Esophagus squamous epithelium (tissue), 5 donors: Measurements from ENCODE around the gene EDEM2. TPM values are rescaled to one million over a fixed set of nuclear protein-coding genes. Genes with fewer than 3 reads are reported as not detected.
"Not testable (repeated sequence)": the region's sequence is repeated elsewhere in the genome, so short reads cannot be mapped to it uniquely, and the experiment has no call there.

Experiments used
- DNase-seq: peaks from one replicate; lab custom pipeline; 2025; lab: John Stamatoyannopoulos, UW
- H3K27ac ChIP-seq, 4 donors: fragments of 200-600 bp; sonication (generic); one replicate each; pipeline ENCODE4 v1.5.1; 2016 to 2019; ENCODE audit warnings: mild to moderate bottlenecking in 1 of 4
- H3K27me3 ChIP-seq, 4 donors: fragments of 200-600 bp; sonication (generic); 1 replicate in 3 of 4; 2 replicates in 1 of 4; pipeline versions ENCODE4 v1.5.1 to v1.6.0; 2017 to 2021; ENCODE audit warnings: antibody characterized with exemption in 1 of 4
- H3K36me3 ChIP-seq, 3 donors: fragments of 200-600 bp; sonication (generic); one replicate each; pipeline ENCODE4 v1.5.1; 2016 to 2019
- H3K4me1 ChIP-seq, 3 donors: fragments of 200-600 bp; sonication (generic); one replicate each; pipeline ENCODE4 v1.5.1; 2017 to 2019
- H3K4me3 ChIP-seq, 4 donors: fragments of 200-600 bp; sonication (generic); 1 replicate in 3 of 4; 2 replicates in 1 of 4; pipeline ENCODE4 v1.5.1; 2016 to 2019; ENCODE audit warnings: mild to moderate bottlenecking in 2 of 4, moderate library complexity in 1 of 4
- H3K9me3 ChIP-seq, 3 donors: fragments of 200-600 bp; sonication (generic); one replicate each; pipeline ENCODE4 v1.5.1; 2016 to 2019
- POLR2A ChIP-seq, 4 donors: fragments of 450-650 bp; IDR thresholded peaks; one replicate each; pipeline ENCODE4 v1.6.1; 2017; ENCODE audit warnings: antibody characterized with exemption in 4 of 4, mild to moderate bottlenecking in 4 of 4, moderate library complexity in 3 of 4
- WGBS, 2 donors: methylation state at CpG; one replicate each; pipeline ENCODE4 v1.1.5; 2018; 5-methylcytosine and 5-hydroxymethylcytosine counted together
- intact Hi-C: fragments of 100-400 bp; cut with DNase I; formaldehyde crosslinking; loops from one replicate; pipeline ENCODE4 v1.15.0; 2022
- total RNA-seq, 4 donors: library from RNA; depleted of rRNA; stranded (reverse); fragments of >200 nt; gene quantifications; one replicate each; pipeline ENCODE4 v1.1.0, GENCODE V29; 2016
- TF ChIP-seq, protein P1 (sequence below), 6 experiments: fragments of 450-650 bp in 4 of 6; fragments of 200-600 bp in 2 of 6; sonication (generic) in 2 of 6; IDR thresholded peaks; one replicate each; pipeline ENCODE4 v1.5.1; 2016 to 2019; ENCODE audit warnings: antibody characterized with exemption in 6 of 6, mild to moderate bottlenecking in 4 of 6, moderate library complexity in 4 of 6
- donor health status: DM: yes; HTN: yes; CAD: no.

EDEM2 gene
- total RNA-seq, 4 donors from 2014 or later, result 12.5 to 17.5 (median 14.6) TPM

DNA sequence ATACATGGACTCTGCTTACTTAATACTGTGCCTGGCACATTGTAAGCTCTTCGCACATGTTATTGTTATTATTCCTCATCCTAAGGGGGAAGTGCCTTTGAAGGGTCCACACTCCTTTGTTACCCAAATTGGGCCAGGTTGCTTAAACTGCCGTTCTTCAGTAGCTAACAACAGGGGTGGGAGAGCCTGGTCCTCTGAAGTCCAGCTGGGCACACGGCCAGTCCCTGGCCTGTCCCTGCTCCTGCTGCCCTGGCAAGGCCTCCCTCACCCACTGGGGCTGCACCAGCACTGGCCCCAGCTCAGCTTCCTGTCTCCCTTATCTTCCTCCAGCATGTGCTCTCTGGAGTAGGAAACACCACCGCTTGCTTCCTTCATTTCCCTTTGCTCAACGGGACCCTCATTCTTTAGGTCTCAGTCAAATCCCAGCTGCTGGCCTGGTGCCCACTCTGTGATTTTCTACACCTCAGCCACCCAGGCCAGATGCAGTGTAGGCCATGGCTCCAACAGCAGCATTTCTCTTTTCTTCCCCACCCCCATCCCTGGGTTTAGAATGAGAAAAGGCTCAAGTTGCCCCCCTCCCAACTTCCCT, 19.2 kb upstream of the EDEM2 start:
- no peaks in the 10 kb centered on the region for H3K9me3 ChIP-seq
- 50 to 53% methylated on average over 3 to 5 of the region's 5 CpGs for WGBS, 2 donors
- H3K27me3 ChIP-seq, result no peaks in the 10 kb centered on the region
- peak overlapping the region in 2 of 4 donors; percentile 19 to 30 for H3K27ac ChIP-seq
- intact Hi-C loops, result no loop called here
- no peak for DNase-seq
- H3K4me1 ChIP-seq, result peaks cover 0 to 5% (median 0%) of the 10 kb centered on the region in 3 donors
- TF ChIP-seq POLR2A (IDR thresholded peaks at IDR 0.05), result no peak
- TF ChIP-seq, protein P1, sequence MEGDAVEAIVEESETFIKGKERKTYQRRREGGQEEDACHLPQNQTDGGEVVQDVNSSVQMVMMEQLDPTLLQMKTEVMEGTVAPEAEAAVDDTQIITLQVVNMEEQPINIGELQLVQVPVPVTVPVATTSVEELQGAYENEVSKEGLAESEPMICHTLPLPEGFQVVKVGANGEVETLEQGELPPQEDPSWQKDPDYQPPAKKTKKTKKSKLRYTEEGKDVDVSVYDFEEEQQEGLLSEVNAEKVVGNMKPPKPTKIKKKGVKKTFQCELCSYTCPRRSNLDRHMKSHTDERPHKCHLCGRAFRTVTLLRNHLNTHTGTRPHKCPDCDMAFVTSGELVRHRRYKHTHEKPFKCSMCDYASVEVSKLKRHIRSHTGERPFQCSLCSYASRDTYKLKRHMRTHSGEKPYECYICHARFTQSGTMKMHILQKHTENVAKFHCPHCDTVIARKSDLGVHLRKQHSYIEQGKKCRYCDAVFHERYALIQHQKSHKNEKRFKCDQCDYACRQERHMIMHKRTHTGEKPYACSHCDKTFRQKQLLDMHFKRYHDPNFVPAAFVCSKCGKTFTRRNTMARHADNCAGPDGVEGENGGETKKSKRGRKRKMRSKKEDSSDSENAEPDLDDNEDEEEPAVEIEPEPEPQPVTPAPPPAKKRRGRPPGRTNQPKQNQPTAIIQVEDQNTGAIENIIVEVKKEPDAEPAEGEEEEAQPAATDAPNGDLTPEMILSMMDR (IDR thresholded peaks at IDR 0.05), result no peak
- no peaks in the 10 kb centered on the region for H3K36me3 ChIP-seq
- H3K4me3 ChIP-seq, result no peak overlapping the region

DNA sequence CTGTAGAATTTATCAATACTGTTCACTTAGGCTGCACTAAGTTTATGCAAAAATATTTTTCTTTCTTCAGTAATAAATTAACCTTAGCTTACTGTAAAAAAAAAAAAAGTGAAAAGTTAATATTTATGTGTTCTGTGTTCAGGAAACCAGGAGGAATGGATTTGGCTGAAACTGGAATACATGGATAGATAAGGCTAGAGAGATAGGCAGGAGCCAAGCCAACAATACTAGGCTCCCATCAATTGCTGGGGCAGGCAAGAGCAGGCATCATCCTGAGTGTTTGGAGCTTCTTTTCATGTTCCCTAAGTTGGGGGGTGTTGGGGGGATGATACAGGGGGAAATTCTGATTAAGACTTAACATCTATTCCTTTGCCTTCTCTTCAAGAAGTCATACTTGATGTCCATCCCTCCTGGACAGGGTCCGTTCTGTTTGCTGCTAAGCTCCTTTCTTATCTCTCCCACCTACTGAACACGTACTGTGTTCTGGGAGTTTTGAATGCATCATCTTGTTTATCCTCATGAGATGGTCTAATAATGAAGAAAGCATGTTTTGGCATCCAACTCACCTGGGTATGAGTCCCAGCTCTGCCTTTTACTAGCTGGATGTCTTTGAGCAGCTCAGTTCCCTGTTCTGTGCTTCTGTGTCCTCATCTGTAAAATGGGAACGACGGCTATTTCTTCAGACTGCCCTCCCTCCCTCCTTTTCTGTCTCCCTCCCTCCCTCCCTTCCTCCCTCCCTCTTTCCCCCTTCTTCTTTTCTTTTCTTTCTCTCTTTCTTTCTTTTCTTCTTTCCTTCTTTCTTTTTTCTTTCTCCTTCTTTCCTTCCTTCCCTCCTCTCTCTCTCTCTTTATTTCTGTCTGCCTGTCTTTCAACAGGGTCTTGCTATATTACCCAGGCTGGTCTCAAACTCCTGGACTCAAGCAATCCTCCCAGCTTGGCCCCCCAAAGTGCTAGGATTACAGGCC, 18.4 kb upstream of the EDEM2 start:
- Histone ChIP-seq H3K27me3 (no peaks in the 10 kb centered on the region), H3K4me3 (no peak overlapping the region), H3K27ac (peak overlapping the region in 1 of 4 donors; percentile 30), H3K4me1 (no peaks in the 10 kb centered on the region), H3K36me3 (no peaks in the 10 kb centered on the region), H3K9me3 (no peaks in the 10 kb centered on the region)
- TF ChIP-seq, protein P1 (IDR thresholded peaks at IDR 0.05), result no peak
- no peak for TF ChIP-seq POLR2A (IDR thresholded peaks at IDR 0.05)
- 86 to 88% methylated on average over 4 of the region's 4 CpGs for WGBS, 2 donors
- DNase-seq, result no peak
- intact Hi-C loops, result no loop called here

DNA sequence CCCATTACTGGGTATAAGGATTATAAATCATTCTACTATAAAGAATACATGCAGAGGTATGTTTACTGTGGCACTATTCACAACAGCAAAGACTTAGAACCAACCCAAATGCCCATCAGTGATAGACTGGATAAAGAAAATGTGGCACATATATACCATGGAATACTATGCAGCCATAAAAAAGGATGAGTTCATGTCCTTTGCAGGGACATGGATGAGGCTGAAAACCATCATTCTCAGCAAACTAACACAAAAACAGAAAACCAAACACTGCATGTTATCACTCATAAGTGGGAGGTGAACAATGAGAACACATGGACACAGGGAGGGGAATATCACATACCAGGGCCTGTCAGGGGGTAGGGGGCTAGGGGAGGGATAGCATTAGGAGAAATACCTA, 17.4 kb upstream of the EDEM2 start:
- DNase-seq, H3K4me3 ChIP-seq, intact Hi-C loops, H3K9me3 ChIP-seq, H3K36me3 ChIP-seq, H3K4me1 ChIP-seq, H3K27ac ChIP-seq, H3K27me3 ChIP-seq: not testable (repeated sequence)

DNA sequence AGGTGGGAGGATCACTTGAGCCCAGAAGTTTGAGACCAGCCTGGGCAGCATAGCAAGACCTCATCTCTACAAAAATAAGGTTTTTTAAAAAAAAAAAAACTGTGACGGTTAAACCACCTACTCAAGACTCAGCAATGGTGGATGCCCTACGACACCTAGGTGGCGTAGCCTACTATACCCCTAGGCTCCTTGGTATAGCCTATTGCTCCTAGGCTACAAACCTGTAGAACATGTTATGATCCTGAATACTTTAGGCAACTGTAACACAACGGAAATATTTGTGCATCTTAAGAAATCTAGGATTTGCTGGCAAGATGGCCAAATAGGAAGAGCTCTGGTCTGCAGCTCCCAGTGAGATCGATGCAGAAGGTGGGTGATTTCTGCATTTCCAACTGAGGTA, 13.2 kb upstream of the EDEM2 start:
- WGBS, 2 donors, result 84 to 97% methylated on average over 3 to 5 of the region's 5 CpGs
- H3K27me3 ChIP-seq, H3K27ac ChIP-seq, H3K9me3 ChIP-seq, intact Hi-C loops, H3K4me3 ChIP-seq, H3K36me3 ChIP-seq, DNase-seq, H3K4me1 ChIP-seq: not testable (repeated sequence)

DNA sequence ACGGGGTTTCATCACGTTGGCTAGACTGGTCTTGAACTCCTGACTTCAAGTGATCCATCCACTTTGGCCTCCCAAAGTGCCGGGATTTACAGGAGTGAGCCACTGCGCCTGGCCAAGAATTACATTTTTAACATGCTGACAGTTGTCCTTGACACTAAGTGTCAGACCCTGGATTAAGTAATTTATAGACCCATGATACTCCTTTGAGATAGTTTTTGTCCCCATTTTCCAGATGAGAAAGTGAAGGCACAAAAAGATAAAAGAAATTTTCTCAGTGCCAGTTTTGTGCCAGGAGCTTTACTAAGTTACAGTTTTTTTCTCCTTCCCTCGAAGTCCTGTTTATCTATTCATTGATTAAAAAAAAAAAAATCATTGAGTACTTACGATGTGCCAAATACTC, 9.8 kb upstream of the EDEM2 start:
- no peak for TF ChIP-seq POLR2A (IDR thresholded peaks at IDR 0.05)
- TF ChIP-seq, protein P1 (IDR thresholded peaks at IDR 0.05), result no peak
- H3K4me1 ChIP-seq, result no peaks in the 10 kb centered on the region
- 85 to 88% methylated on average over 5 to 6 of the region's 6 CpGs for WGBS, 2 donors
- no peak overlapping the region for H3K27ac ChIP-seq
- no peak for DNase-seq
- no peaks in the 10 kb centered on the region for H3K36me3 ChIP-seq
- intact Hi-C loops, result no loop called here
- H3K9me3 ChIP-seq, result no peaks in the 10 kb centered on the region
- H3K27me3 ChIP-seq, result no peaks in the 10 kb centered on the region
- no peak overlapping the region for H3K4me3 ChIP-seq

DNA sequence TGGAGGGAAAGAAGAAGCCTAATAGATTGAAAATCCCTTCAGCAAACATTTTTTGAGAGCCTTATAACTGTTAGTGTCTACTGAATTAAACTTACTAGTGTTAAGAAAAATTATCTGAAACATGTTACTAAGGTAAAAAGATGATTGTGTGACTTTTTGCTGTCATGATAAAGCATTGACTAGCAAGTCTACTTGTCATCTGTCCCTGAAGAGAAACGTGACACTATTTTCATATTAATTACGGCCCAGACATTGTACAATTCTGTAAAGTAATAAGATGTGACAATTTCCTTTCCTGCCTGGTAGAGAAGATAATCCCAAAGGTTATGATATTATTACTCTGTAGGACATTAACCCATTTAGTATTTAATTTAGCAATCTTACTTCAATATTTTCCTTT, 8.8 kb upstream of the EDEM2 start:
- 76 to 86% methylated on average over 2 of the region's 2 CpGs for WGBS, 2 donors
- intact Hi-C loops, result no loop called here
- no peak overlapping the region for H3K4me3 ChIP-seq

More for the DNA sequence above, 8.8 kb upstream of the EDEM2 start:
- no peak overlapping the region for H3K27ac ChIP-seq
- H3K36me3 ChIP-seq, result no peaks in the 10 kb centered on the region
- TF ChIP-seq, protein P1 (IDR thresholded peaks at IDR 0.05), result no peak
- no peak for TF ChIP-seq POLR2A (IDR thresholded peaks at IDR 0.05)
- H3K4me1 ChIP-seq, result peaks cover 0 to 5% (median 0%) of the 10 kb centered on the region in 3 donors
- H3K27me3 ChIP-seq, result no peaks in the 10 kb centered on the region
- no peak for DNase-seq
- no peaks in the 10 kb centered on the region for H3K9me3 ChIP-seq
